ENCODE results near the gene BCKDHB.
"Not testable (repeated sequence)": the region's sequence is repeated elsewhere in the genome, so short reads cannot be mapped to it uniquely, and the experiment has no call there.

BCKDHB gene

DNA sequence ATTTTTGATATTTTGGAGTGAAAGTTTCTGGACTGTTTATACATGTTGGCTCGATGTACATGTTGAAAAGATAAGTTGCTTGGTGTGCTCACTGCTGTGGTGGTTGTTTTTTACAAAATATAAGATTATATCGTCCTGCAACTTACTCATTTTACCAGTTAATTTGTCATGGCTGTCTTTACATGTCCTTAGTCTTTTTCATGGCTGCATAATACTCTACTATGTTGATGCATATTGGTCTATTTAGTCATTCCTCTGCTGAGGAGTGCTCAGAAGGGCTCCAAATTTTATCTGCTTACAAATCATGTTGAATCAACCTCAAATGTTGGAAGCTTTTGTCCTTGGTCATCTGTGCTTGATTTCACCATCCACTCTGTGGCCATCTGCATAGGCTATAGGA is 164.6 kb downstream of the BCKDHB start:
- no peak for DNase-seq

- no peak for DNase-seq
These were observed 166.5 kb downstream of the BCKDHB start for GRCh38 chr6:80272988-80273387.

DNA sequence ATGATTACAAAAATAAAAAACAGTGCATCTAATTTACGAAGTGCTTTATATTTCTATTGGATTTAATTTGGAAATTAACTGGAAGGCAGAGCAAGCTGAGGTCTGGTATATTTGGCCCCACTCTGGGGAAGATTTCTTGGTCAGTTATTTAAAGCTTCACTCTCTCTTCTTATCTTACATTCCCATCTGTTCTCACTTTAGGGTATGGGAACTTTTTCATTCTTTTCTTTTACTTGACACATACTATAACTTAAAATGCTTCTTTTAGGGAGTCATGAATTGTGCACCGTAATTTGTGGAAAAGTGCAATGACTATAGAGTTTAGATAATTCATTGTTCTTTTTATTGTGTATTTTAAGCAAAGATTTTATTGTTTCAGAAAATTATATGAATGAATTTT is 170.4 kb downstream of the BCKDHB start:
- DNase-seq, result no peak

DNA sequence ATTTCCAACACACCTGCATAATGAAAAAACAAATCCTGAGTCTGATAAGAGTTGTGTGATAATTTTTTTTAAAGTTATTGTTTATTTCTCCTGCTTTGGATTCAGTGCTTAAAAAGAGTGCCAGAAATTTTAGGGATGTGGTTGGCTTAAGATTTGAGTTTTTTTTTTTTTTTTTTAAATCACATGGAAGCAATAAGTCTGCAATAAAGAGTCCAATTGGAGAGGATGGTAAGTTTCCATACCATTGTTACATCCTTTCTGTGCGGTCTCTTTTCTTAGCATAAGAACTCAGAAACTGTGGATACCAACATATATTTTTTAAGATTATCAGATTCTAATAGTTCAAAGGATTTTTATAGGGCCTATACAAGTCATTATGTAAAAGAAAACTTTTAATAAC is 171.0 kb downstream of the BCKDHB start:
- DNase-seq, result no peak

DNA sequence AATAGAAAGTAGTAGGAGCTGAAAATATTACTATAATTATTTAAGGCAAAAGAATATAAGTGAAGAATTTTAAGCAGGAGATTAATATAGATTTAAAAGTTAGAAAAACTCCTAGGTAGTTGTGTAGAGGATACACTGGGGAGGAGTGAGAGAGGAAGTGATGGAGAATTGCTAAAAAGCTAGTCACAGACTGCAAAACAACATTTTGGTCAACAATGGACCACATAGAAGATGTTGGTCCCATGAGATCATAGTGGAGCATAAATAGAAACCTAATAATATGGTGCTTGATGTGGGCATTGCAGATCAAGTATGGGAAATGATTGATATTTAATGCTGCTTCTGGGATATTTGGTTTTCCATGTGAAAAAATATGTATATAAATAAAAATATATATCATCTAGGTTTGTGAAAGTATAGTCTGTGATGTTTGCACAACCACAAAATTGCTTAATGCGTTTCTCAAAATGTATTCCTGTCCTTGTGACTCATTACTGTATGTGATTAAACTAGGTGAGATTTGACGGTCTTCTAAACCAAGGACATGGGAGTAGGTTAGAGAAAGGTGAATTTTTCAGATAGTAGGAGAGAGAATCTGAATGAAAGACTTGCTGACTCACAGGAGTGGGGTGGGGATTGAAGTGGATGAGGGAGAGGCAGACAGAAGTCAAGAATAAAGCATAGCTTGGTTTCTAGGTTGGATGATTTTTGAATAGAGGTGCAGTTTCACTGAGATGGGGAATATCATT is 174.0 kb downstream of the BCKDHB start:
- peak; percentile 52 for DNase-seq

DNA sequence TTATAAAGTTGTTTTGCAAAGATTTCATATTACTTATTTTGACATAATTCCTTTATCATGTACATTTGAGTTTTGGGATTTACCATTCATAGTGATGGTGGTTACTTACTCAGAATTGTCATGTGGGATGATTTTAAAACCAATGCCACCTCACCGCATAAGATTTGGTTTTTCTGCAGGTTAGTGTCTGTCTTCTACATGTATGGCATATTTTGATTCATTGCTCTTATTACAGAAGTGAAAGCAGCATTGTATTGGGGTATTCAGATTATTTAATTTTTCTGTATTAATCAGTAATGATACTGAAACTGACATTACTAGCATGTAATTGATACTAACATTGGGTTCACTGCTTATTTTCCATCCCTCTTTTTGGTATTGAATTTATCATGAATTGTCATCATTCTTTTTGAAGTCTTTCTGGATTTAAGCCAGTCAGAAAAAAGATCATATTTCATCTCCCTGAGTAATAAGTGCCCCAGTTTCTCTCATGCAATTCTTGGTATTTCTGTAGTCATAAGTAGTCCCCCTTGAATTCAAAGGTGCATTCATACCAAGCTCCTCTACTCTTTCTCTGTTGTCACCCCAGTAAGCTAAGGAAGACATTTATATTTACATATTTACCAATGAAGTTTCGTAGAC is 176.6 kb downstream of the BCKDHB start:
- peak; percentile 25 for DNase-seq

DNA sequence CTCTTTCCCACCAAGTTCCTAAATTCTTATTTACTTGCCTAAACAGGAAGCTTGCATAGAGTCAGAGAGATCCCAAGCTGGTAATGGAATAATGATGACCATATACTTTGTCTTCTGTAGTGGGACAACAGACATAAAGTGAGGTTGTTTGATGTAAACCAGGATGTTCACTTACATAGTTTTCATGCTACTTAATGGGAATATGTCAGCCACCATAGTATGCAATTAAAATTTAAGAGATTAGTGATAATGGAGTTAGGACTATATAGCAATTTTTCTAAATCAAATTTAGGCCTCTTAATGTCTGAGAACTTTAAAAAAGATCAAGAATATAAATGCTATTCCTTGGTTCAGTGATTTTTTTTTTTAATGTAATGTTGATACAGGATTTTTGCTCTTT is 180.6 kb downstream of the BCKDHB start:
- no peak for DNase-seq

DNA sequence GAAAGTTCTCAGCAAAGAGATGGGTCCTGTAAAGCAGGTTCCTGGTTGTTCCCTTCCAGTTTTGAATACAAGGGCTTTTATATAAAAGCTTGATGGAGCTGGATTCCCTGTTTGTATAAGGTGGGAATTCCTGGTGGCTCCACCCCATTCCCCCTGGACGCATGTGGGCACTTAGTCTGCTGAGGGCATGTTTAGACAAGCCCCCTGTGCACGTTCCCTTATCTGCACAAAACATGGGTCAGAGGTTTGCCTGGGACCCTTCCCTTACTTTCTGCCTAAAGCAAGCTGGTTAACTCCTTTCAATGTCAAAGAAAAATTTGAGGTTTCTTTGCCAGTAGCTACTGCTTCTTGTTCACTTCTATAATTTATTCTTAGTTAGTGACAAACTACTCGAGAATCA is 181.1 kb downstream of the BCKDHB start:
- no peak for DNase-seq

DNA sequence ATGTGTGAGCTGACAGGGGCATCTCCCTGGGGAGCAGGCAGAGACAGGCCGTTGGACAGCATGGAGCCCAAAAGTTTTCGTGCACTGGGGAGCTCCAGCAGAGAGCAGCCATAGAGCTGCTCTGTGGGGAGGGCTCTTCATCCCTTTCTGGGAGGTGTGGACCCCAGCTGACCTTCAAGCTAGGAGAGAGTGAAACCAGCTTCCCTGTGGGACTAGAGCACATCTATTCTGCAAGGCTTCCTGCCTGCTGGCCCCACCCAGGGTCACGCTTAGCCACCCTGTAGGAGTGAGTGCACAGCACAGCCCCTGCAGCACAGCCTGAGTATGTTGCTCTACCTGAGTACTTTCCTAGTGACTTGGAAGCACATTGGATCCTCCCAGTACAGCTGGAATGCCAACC is 183.3 kb downstream of the BCKDHB start:
- DNase-seq, result no peak

- not testable (repeated sequence) for DNase-seq
These were observed 188.1 kb downstream of the BCKDHB start for GRCh38 chr6:80294531-80294930.

DNA sequence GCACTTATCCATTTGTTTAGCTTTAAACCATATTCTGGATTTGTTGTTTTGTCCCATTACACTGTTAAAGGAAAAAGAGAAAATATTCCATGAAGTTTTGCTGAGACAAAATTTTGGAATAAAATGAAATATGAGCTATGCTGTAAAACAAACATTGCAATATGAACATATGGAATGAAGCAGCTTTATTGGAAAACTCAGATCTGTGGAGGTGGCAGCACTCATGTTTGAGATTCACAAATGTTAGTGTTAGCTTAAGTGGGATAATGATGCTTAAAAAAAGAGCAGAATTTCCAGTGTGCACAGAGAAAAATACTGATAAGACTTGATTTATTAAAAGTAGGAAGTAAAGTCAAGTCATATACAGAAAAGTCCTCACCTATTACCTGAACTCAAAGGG is 196.2 kb downstream of the BCKDHB start:
- DNase-seq, result no peak

GRCh38 chr6:80304014-80304413 is 197.5 kb downstream of the BCKDHB start:
- DNase-seq, result no peak

DNA sequence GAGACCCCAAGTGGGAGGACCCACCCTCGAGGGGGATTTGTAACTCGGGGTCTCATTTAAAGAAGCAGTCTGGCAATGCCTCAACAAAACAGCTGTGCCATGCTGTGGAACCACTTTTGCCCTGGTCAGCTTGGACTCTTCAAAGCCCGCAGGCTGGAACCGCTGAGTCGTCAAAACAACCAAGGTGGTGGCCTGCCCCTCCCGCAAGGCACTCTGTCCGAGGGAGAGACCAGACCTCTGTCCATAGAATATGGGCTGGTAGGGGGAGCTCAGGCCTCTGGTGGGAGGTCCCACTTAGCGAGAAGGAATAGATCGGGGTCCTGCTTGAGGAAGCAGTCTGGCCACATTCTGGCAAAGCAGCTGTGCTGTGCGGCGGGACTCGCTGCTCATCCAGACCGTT is 208.1 kb downstream of the BCKDHB start:
- DNase-seq, result no peak

DNA sequence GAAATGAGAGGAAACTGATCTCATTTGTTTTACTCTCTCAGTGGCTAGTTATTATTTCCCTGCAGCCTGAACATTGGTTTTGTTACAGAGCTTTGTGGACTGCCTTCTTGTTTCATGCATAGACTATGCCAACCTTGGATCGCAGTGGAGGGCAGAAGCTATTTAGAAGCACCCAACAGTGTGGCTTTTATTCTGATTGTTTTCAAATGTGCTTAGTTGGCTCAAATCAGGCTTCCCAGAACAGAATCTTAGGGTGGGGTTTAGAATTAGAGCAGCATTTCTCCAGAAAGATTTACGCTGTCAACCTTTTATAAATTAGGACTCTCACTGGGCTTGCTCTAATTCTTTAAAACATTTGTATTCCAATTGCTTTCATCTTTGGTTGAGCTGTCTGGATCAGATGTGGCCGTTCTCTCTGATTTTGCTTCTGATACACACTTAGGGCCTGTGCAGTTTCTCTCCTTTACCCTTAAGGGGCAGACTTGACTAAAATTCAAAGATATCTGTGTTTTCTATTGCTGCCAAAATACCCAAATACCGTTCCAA is 210.3 kb downstream of the BCKDHB start:
- DNase-seq, result no peak

- no peak for DNase-seq
These were observed 212.7 kb downstream of the BCKDHB start for GRCh38 chr6:80319196-80319595.

DNA sequence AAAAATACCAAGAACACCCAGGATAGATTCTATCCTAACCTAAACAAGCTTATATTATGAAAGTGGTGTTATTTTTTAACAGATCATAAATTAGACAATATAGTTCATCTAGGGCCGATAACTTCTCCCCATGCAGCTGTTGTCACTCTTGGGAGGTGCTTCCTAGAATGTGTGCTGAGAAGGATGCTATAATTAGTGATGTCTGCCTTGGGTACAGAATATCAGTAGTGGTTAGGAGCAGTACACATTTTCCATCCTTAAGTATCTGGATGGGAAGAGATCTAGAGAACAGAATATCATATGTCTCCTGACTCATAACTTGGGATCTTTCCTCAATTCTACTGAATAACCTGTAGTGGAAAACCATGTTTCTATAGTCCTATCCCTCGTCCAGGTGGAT is 214.5 kb downstream of the BCKDHB start:
- DNase-seq, result no peak

- DNase-seq, result no peak
These were observed 219.3 kb downstream of the BCKDHB start for GRCh38 chr6:80325742-80326141.

DNA sequence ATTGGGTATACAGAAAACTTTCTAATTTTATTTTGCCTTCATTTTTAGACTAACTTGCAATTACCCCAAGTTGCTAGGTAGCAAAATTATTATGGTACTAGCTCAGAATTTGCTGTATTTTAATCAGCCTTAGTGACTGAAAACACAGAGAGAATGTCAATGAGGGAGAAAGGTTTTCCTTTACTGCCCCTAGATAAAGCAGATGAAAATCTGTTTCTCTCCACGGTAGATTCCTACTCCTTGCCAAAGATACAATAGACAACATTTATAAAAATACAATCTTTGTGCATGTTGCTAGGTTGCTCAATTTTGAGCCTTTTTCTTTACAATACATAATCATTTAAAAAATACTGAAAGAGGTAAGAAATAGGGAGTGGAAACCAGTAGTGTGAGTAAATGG is 222.2 kb downstream of the BCKDHB start:
- DNase-seq, result no peak

DNA sequence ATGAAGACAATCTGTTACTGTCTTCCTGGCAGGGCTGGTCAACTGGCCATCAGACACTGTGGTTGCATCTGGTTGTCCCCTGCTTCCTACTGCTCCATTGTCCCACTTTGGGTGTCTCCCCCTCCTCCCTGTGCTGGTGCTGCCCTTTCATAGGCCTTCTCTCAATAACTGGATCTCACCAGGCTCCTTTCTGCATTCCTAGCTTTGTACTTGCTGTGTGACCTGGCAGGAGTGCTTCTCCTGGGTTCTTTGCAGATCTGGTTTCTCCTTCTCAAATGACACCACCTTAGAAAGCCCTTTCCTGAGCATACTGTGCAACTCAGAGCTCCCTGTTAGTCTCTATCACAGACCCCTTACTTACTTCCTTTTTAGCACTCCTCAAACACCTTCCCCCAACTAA is 223.0 kb downstream of the BCKDHB start:
- no peak for DNase-seq

DNA sequence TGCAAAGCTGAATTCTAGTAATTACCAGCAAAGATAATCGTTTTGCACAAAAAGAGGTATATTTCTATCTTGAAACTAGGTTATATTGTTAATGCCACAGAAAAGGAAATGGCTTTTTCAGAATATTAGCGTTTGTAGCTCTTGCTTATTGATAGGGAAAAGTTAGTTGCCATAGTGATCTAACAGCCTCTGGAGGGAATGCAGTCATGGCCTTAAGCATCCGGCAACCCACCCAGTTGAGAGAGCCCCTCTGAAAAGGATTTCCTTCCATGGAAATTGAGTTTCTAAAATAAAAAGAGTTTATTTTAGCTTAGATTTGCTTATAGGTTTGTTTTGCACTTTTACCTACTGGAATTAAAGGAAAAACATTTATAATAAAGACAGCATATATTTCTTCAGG is 224.5 kb downstream of the BCKDHB start:
- no peak for DNase-seq

DNA sequence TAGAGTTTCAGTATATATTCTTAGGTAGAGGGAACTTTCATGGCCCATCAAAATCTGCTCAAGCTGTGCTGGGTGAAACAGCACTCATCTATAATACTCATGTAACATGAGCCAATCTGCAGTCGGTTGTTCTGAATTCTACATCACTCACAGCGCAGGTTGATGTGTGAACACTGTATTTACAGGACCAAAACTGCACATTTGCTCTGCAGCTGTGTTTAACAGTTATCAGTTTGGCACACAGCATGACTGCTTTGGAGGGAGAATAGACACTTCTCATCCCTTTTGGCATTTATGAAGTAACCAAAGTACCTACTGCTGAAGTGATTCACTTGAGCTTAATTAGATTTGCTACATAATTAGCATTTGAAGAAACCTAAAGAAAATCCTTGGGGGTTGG is 225.1 kb downstream of the BCKDHB start:
- no peak for DNase-seq

GRCh38 chr6:80331974-80332373 is 225.5 kb downstream of the BCKDHB start:
- no peak for DNase-seq

GRCh38 chr6:80333342-80333741 is 226.9 kb downstream of the BCKDHB start:
- no peak for DNase-seq

- DNase-seq, result no peak
These were observed 228.7 kb downstream of the BCKDHB start for GRCh38 chr6:80335121-80335531.

GRCh38 chr6:80336911-80337310 is 230.4 kb downstream of the BCKDHB start:
- no peak for DNase-seq

Measured in activated CD4-positive, alpha-beta T cell treated with anti-CD3 and anti-CD28 coated beads, Interleukin-10, Interleukin-2, amounts not matched to agents 100 ng/mL and 50 ng/mL, durations not matched to agents 16 hours and 8 hours (primary cell).